LNCaP clone FGC (cell line): Measurements from ENCODE around the gene RAE1.

ENCODE experiments used
- DNase-seq: peaks from one replicate; pipeline ENCODE4 v3.0.0-alpha.2; 2011; ENCODE audit warnings: low read depth
- H3K4me3 ChIP-seq: 2 replicates; pipeline ENCODE4 v1.5.1; 2011; ENCODE audit warnings: mild to moderate bottlenecking, low read depth, low read length, control low read depth
- TF ChIP-seq, protein P1 (sequence below): IDR thresholded peaks from 2 replicates; pipeline ENCODE4 v1.5.1; 2012; ENCODE audit warnings: mild to moderate bottlenecking; ENCODE audit not compliant: control insufficient read depth, insufficient read depth; ENCODE audit errors: extremely low read depth

The RAE1 gene

DNA sequence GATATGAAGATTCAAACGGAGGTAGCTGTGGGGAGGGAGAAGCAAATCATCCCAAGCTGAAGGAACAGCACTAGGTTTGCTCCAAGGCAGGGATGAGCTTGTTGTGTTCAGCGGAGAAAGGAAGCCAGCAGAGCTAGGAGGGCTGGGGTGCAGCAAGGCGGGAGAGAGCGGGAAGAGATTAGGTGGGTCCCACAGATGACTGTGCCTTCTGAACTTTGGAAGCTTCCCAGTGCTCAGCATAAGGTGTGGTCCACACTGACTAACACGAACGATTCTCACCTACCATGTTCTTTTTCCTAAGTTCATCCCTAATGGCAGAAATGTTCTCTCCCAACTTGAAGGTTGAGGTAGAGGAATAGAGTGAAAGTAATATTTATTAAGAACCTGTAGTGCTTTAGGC lies 1.2 kb downstream of the RAE1 start:
- H3K4me3 ChIP-seq, result peak overlapping the region; percentile 99
- TF ChIP-seq, protein P1, sequence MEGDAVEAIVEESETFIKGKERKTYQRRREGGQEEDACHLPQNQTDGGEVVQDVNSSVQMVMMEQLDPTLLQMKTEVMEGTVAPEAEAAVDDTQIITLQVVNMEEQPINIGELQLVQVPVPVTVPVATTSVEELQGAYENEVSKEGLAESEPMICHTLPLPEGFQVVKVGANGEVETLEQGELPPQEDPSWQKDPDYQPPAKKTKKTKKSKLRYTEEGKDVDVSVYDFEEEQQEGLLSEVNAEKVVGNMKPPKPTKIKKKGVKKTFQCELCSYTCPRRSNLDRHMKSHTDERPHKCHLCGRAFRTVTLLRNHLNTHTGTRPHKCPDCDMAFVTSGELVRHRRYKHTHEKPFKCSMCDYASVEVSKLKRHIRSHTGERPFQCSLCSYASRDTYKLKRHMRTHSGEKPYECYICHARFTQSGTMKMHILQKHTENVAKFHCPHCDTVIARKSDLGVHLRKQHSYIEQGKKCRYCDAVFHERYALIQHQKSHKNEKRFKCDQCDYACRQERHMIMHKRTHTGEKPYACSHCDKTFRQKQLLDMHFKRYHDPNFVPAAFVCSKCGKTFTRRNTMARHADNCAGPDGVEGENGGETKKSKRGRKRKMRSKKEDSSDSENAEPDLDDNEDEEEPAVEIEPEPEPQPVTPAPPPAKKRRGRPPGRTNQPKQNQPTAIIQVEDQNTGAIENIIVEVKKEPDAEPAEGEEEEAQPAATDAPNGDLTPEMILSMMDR, result no peak

DNA sequence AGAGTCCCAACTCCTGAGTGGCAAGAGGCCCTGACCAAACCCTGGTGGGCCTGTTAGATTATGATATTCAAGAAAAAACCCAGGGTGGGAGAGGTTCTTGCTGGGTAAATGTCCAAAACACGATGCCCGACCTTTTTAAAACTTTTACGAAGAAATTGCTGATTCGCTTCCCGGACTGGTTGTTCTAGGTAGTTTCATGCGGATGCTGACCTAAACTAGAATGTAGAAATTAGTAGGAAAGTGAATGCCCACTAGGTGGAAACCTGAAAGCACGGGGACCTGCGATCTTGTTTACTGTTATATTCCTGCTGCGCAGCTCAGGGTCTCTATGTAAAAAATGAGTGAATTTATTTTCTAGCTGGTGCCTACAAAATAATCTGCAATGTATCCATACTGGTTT lies 2.3 kb downstream of the RAE1 start:
- no peak overlapping the region for H3K4me3 ChIP-seq
- DNase-seq, result no peak

More for the DNA sequence above, 1.2 kb downstream of the RAE1 start:
- DNase-seq, result no peak

DNA sequence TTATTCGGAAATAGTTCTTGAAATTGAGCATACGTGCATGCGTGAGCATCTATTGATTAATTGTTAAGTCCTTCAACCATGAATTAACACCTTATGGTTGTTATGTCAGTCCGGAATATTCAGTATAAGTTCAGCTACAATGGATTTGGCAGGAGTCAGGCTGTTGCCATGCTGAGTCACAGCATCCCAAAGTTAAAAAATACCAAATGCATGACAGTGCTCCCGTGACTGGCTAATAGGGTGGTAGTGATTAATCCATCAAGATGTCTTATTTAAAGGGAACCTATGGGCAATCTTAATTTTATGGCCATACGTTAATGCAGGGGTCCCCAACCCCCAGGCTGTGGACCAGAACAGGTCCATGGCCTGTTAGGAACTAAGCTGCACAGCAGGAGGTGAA lies 10.5 kb downstream of the RAE1 start:
- TF ChIP-seq, protein P1, result no peak
- no peak for DNase-seq
- no peak overlapping the region for H3K4me3 ChIP-seq

More for the DNA sequence above, 2.3 kb downstream of the RAE1 start:
- TF ChIP-seq, protein P1, result no peak

DNA sequence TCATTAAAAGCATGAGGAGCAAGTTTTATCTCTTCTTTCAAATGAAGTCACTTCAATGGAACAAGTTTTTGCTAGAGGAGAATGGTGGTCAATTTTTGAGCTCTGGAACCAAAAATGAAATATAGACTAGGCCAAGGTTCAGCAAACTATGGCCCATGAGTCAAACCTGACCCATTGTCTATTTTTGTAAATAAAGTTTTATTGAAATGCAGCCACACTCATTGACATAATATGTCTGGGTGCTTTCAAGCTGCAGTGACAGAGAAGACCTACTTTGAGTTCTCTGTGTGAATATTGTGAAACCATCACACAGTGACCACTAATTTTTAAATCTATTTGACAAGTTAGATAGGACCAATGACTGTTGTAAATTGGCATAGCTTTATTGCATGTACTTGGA lies 13.4 kb downstream of the RAE1 start:
- TF ChIP-seq, protein P1, result no peak
- no peak overlapping the region for H3K4me3 ChIP-seq
- DNase-seq, result no peak

DNA sequence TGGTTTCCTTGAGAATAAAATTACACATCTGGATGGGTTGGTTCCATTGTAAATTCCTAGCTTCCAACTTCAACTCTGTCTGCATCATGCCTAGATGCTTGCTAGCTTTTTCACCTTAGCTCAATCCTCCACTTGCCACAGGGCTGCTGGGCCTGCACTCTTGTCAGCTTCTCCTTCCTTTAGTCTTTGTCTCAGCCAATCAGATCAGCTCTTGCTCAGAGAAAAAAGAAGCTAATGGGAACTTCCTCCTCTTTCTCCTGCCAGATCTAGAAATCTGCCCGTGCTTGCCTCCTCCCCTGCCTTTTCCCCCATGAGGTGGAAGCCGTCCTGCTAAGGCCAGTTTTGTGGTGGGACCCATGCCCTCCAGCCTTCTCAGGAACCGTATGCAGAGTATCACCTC lies 18.5 kb downstream of the RAE1 start:
- TF ChIP-seq, protein P1, result no peak
- no peak for DNase-seq
- H3K4me3 ChIP-seq, result no peak overlapping the region

DNA sequence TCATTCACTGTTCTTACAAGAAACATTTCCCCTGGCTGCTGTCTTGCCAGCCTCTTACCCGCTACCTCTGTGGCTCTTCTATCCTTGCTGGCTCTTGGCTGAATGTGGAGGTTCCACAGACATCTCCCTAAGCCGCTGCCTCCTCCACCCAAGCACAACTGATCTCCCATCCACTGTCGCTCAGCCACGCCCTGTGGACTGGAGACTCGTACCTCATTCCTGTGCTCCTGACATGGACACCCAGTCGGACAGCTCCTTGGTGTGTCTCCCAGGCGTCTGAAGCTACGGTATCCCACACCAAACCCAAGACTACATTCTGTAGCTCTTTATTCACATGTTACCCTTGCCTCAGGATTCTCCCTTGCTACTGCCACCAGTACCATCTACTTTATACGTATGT lies 19.3 kb downstream of the RAE1 start:
- TF ChIP-seq, protein P1, result no peak
- no peak for DNase-seq

DNA sequence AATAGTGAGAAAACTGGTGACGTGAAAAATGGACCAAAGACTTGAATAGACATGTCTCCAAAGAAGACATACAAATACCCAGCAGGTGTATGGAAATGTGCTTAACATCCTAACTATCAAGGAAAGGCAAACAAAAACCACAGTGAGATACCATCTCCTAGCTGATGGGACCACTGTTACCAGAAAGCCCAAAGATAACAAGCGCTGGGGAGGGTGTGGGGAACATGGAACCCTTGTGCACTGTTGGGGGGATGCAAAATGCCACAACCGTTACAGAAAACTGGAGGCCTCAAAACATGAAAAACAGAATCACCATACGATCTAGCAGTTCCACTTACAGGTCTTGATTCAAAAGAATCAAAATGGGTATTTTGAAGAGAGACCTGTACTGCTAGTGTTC lies 20.3 kb downstream of the RAE1 start:
- TF ChIP-seq, protein P1, result no peak
- no peak for DNase-seq
- H3K4me3 ChIP-seq, result no peak overlapping the region

More for the DNA sequence above, 19.3 kb downstream of the RAE1 start:
- H3K4me3 ChIP-seq, result no peak overlapping the region
